ENCODE measurements around the gene PNKD.

Gene PNKD

GRCh38 chr2:218369330-218369729, 99.0 kb downstream of the PNKD start:
- H3K27me3 ChIP-seq (ENCODE audit: control insufficient read depth, insufficient read depth, low read length), result no peaks in the 10 kb centered on the region
- no peak overlapping the region for H3K9ac ChIP-seq (ENCODE audit: low read length)
- peaks cover 6% of the 10 kb centered on the region for H3K4me1 ChIP-seq (ENCODE audit: control insufficient read depth, insufficient read depth, low read length)
- H3K9me3 ChIP-seq (ENCODE audit: control insufficient read depth, low read length), result no peaks in the 10 kb centered on the region
- H3K36me3 ChIP-seq (ENCODE audit: control insufficient read depth, insufficient read depth, low read length), result no peaks in the 10 kb centered on the region
- no peak overlapping the region for H3K4me3 ChIP-seq (ENCODE audit: low read length)

GRCh38 chr2:218370410-218371063, 100.2 kb downstream of the PNKD start:
- Histone ChIP-seq H3K9ac (ENCODE audit: low read length) (no peak overlapping the region), H3K9me3 (ENCODE audit: control insufficient read depth, low read length) (no peaks in the 10 kb centered on the region), H3K27me3 (ENCODE audit: control insufficient read depth, insufficient read depth, low read length) (no peaks in the 10 kb centered on the region), H3K36me3 (ENCODE audit: control insufficient read depth, insufficient read depth, low read length) (no peaks in the 10 kb centered on the region), H3K4me3 (ENCODE audit: low read length) (no peak overlapping the region), H3K4me1 (ENCODE audit: control insufficient read depth, insufficient read depth, low read length) (peaks cover 6% of the 10 kb centered on the region)

DNA sequence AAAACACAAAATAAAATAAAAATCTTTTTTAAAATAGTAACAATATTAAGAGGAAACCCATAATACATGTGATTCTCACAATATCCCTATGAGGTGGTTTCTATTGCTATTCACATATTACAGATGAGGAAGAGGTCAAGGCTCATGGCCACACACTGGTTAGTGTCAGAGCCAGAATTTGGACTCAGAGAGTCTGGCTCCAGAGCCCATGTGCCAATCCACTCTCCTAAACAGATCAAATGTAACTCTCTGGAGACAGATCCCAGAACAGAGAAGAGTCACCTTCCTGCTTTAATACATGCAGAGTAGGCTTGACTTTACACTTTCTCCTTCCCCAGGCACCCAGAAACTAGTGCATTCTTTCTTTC, 101.6 kb downstream of the PNKD start:
- Histone ChIP-seq H3K4me1 (ENCODE audit: control insufficient read depth, insufficient read depth, low read length) (peaks cover 4% of the 10 kb centered on the region), H3K27me3 (ENCODE audit: control insufficient read depth, insufficient read depth, low read length) (no peaks in the 10 kb centered on the region), H3K4me3 (ENCODE audit: low read length) (no peak overlapping the region), H3K9me3 (ENCODE audit: control insufficient read depth, low read length) (no peaks in the 10 kb centered on the region), H3K36me3 (ENCODE audit: control insufficient read depth, insufficient read depth, low read length) (no peaks in the 10 kb centered on the region), H3K9ac (ENCODE audit: low read length) (no peak overlapping the region)

GRCh38 chr2:218374795-218375194, 104.5 kb downstream of the PNKD start:
- H3K27me3 ChIP-seq (ENCODE audit: control insufficient read depth, insufficient read depth, low read length), result no peaks in the 10 kb centered on the region
- H3K36me3 ChIP-seq (ENCODE audit: control insufficient read depth, insufficient read depth, low read length), result no peaks in the 10 kb centered on the region
- no peak overlapping the region for H3K4me3 ChIP-seq (ENCODE audit: low read length)
- no peak overlapping the region for H3K9ac ChIP-seq (ENCODE audit: low read length)
- no peaks in the 10 kb centered on the region for H3K4me1 ChIP-seq (ENCODE audit: control insufficient read depth, insufficient read depth, low read length)
- H3K9me3 ChIP-seq (ENCODE audit: control insufficient read depth, low read length), result no peaks in the 10 kb centered on the region

DNA sequence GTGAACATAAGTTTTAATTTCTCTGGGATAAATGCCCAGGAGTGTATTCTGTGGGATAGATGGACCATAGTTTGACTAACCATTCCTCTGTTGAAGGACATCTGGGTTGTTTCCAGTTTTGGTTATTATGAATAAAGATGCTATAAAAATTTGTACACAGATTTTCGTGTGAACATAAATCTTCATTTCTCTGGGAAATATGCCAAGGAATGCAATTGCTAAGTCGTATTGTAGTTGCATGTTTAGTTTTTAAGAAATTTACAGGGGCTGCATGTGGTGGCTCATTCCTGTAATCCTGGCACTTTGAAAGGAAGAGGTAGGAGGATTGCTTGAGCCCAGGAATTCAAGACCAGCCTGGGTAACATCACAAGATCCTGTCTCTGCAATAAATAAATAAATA, 104.9 kb downstream of the PNKD start:
- H3K4me1 ChIP-seq (ENCODE audit: control insufficient read depth, insufficient read depth, low read length), result no peaks in the 10 kb centered on the region
- H3K4me3 ChIP-seq (ENCODE audit: low read length), result no peak overlapping the region
- no peaks in the 10 kb centered on the region for H3K9me3 ChIP-seq (ENCODE audit: control insufficient read depth, low read length)
- no peaks in the 10 kb centered on the region for H3K27me3 ChIP-seq (ENCODE audit: control insufficient read depth, insufficient read depth, low read length)
- H3K36me3 ChIP-seq (ENCODE audit: control insufficient read depth, insufficient read depth, low read length), result no peaks in the 10 kb centered on the region
- no peak overlapping the region for H3K9ac ChIP-seq (ENCODE audit: low read length)

DNA sequence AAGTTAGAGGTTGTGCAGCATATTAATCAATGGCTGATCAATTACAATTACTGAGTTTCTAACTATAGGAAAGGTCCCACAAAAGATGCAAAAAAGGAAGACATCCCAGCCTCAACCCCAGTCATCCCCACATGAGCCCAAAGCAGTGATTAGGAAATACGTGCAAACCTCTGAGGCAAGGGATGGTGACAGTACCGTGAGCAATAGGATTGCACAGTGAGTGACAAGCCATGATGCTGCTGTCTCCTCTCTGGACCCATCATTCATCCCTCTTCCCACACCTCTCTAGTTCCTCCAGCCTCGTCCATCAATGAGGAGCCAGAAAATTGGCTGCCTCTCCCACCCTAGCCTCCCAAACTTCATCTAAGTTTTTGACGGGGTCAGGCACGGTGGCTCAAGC, 107.7 kb downstream of the PNKD start:
- Histone ChIP-seq H3K9ac (ENCODE audit: low read length) (no peak overlapping the region), H3K36me3 (ENCODE audit: control insufficient read depth, insufficient read depth, low read length) (no peaks in the 10 kb centered on the region), H3K4me3 (ENCODE audit: low read length) (no peak overlapping the region), H3K9me3 (ENCODE audit: control insufficient read depth, low read length) (no peaks in the 10 kb centered on the region), H3K4me1 (ENCODE audit: control insufficient read depth, insufficient read depth, low read length) (peaks cover 8% of the 10 kb centered on the region), H3K27me3 (ENCODE audit: control insufficient read depth, insufficient read depth, low read length) (peaks cover 6% of the 10 kb centered on the region)

GRCh38 chr2:218381916-218382366, 111.6 kb downstream of the PNKD start, which contains the start of gene SLC11A1:
Gene SLC11A1 (plus strand): TSS chr2:218382273. CDS start chr2:218382369, 96 bp downstream.
- no peaks in the 10 kb centered on the region for H3K9me3 ChIP-seq (ENCODE audit: control insufficient read depth, low read length)
- H3K27me3 ChIP-seq (ENCODE audit: control insufficient read depth, insufficient read depth, low read length), result peaks cover 6% of the 10 kb centered on the region
- no peaks in the 10 kb centered on the region for H3K36me3 ChIP-seq (ENCODE audit: control insufficient read depth, insufficient read depth, low read length)
- H3K4me3 ChIP-seq (ENCODE audit: low read length), result no peak within 1 kb of the TSS
- peaks cover 11% of the 10 kb centered on the region for H3K4me1 ChIP-seq (ENCODE audit: control insufficient read depth, insufficient read depth, low read length)
- H3K9ac ChIP-seq (ENCODE audit: low read length), result peak within 1 kb of the TSS; percentile 50

GRCh38 chr2:218382785-218383184, 112.5 kb downstream of the PNKD start:
- Histone ChIP-seq H3K9me3 (ENCODE audit: control insufficient read depth, low read length) (no peaks in the 10 kb centered on the region), H3K9ac (ENCODE audit: low read length) (peak overlapping the region; percentile 50), H3K4me3 (ENCODE audit: low read length) (no peak overlapping the region), H3K27me3 (ENCODE audit: control insufficient read depth, insufficient read depth, low read length) (peaks cover 6% of the 10 kb centered on the region), H3K4me1 (ENCODE audit: control insufficient read depth, insufficient read depth, low read length) (peaks cover 16% of the 10 kb centered on the region), H3K36me3 (ENCODE audit: control insufficient read depth, insufficient read depth, low read length) (no peaks in the 10 kb centered on the region)

GRCh38 chr2:218383892-218384519, 113.7 kb downstream of the PNKD start:
- no peaks in the 10 kb centered on the region for H3K9me3 ChIP-seq (ENCODE audit: control insufficient read depth, low read length)
- no peak overlapping the region for H3K9ac ChIP-seq (ENCODE audit: low read length)
- peaks cover 19% of the 10 kb centered on the region for H3K4me1 ChIP-seq (ENCODE audit: control insufficient read depth, insufficient read depth, low read length)
- peaks cover 6% of the 10 kb centered on the region for H3K27me3 ChIP-seq (ENCODE audit: control insufficient read depth, insufficient read depth, low read length)
- H3K4me3 ChIP-seq (ENCODE audit: low read length), result no peak overlapping the region
- no peaks in the 10 kb centered on the region for H3K36me3 ChIP-seq (ENCODE audit: control insufficient read depth, insufficient read depth, low read length)

- no peaks in the 10 kb centered on the region for H3K36me3 ChIP-seq (ENCODE audit: control insufficient read depth, insufficient read depth, low read length)
- no peak overlapping the region for H3K9ac ChIP-seq (ENCODE audit: low read length)
- H3K27me3 ChIP-seq (ENCODE audit: control insufficient read depth, insufficient read depth, low read length), result peaks cover 6% of the 10 kb centered on the region
- no peak overlapping the region for H3K4me3 ChIP-seq (ENCODE audit: low read length)
- no peaks in the 10 kb centered on the region for H3K9me3 ChIP-seq (ENCODE audit: control insufficient read depth, low read length)
- H3K4me1 ChIP-seq (ENCODE audit: control insufficient read depth, insufficient read depth, low read length), result peaks cover 19% of the 10 kb centered on the region
These were observed 114.7 kb downstream of the PNKD start for GRCh38 chr2:218384975-218385374.

DNA sequence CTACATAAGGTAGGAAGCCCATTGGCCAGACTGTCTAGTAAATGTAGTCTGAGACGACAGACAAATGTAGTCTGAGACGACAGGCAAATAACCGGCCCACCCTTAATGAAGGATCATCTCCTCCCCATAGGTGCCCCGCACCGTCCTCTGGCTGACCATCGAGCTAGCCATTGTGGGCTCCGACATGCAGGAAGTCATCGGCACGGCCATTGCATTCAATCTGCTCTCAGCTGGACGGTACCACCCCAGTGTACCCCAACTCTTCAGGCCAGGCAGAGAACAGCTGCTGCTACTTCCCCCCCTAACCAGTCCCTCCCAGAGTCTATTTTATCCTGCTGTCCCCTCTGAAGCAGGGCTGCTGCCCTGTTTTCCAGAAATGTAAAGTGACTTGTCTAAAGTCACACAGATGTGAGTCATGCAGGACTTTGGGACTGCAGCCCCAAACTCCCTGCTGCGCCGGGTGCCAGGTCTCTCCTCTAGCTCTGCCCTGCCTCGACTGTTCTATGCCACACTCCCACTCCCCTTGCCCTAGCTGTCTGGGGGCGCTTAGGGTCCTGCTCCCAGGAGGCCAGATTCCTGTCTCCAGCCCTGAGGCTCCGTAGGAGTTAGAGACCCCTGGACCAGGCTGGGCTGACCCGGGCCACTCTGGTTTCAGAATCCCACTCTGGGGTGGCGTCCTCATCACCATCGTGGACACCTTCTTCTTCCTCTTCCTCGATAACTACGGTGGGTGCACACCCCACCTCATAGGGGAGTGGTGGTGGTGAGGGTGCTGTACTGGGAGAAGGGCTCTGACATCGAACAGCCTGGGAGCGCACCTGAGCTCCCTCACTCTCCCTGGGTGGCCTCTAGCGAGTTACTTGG, 116.4 kb downstream of the PNKD start:
- Histone ChIP-seq H3K9me3 (ENCODE audit: control insufficient read depth, low read length) (no peaks in the 10 kb centered on the region), H3K27me3 (ENCODE audit: control insufficient read depth, insufficient read depth, low read length) (peaks cover 6% of the 10 kb centered on the region), H3K9ac (ENCODE audit: low read length) (peak overlapping the region; percentile 61), H3K4me3 (ENCODE audit: low read length) (peak overlapping the region; percentile 28), H3K4me1 (ENCODE audit: control insufficient read depth, insufficient read depth, low read length) (peaks cover 18% of the 10 kb centered on the region), H3K36me3 (ENCODE audit: control insufficient read depth, insufficient read depth, low read length) (no peaks in the 10 kb centered on the region)

Data from mucosa of stomach (tissue), 1 donor.